PC-3 (cell line): ENCODE measurements around the gene TRIM65. TPM values are rescaled to one million over a fixed set of nuclear protein-coding genes. Genes with fewer than 3 reads are reported as not detected.

ENCODE experiments used
- ATAC-seq: fragments of 200-7000 bp; cut with Tn5 transposase; 2 replicates; pipeline ENCODE4 v1.9.1; 2020; ENCODE audit warnings: mild to moderate bottlenecking, moderate library complexity
- BruUV-seq: library from RNA; stranded (reverse); fragments of 400-500 nt; replicated peaks from 2 replicates; lab custom pipeline; 2021; lab: Mats Ljungman, UMichigan
- CTCF ChIA-PET: fragments of 300-600 bp; sonication (Branson Sonifier 250); formaldehyde crosslinking; loops from one replicate; lab custom pipeline; 2022; ENCODE audit warnings: antibody characterized with exemption; lab: Charles Lee
- POLR2A ChIA-PET: fragments of 300-600 bp; sonication (Branson Sonifier 250); formaldehyde crosslinking; loops from one replicate; lab custom pipeline; 2022; ENCODE audit warnings: antibody characterized with exemption; ENCODE audit not compliant: unreplicated experiment; lab: Charles Lee
- DNase-seq: peaks from one replicate; pipeline ENCODE4 v3.0.0-alpha.2; 2015
- H2AFZ ChIP-seq: fragments of 300-600 bp; sonication (generic); 2 replicates; pipeline ENCODE4 v1.6.0; 2016; ENCODE audit warnings: antibody characterized with exemption, low read length
- H3F3A ChIP-seq: fragments of 300-600 bp; sonication (generic); one replicate; pipeline ENCODE4 v1.6.0; 2017; ENCODE audit warnings: antibody characterized with exemption, low read length, control low read depth, mild to moderate bottlenecking; ENCODE audit not compliant: unreplicated experiment
- H3K27ac ChIP-seq: fragments of 300-600 bp; sonication (generic); 2 replicates; pipeline ENCODE4 v1.5.1; 2016; ENCODE audit warnings: mild to moderate bottlenecking, low read length
- H3K27me3 ChIP-seq: fragments of 300-600 bp; sonication (generic); 2 replicates; pipeline ENCODE4 v1.6.1; 2016; ENCODE audit warnings: low read length, mixed read lengths
- H3K36me3 ChIP-seq: fragments of 300-600 bp; sonication (generic); 2 replicates; pipeline ENCODE4 v1.6.1; 2016; ENCODE audit warnings: low read depth, mixed run types, low read length, mixed read lengths
- H3K4me1 ChIP-seq: fragments of 300-600 bp; sonication (generic); 2 replicates; pipeline ENCODE4 v1.5.1; 2016; ENCODE audit warnings: low read length; ENCODE audit not compliant: insufficient read depth
- H3K4me2 ChIP-seq: fragments of 300-600 bp; sonication (generic); 2 replicates; pipeline ENCODE4 v1.6.0; 2016; ENCODE audit warnings: low read length
- H3K4me3 ChIP-seq: fragments of 300-600 bp; sonication (generic); 2 replicates; pipeline ENCODE4 v1.5.1; 2016; ENCODE audit warnings: mild to moderate bottlenecking, low read length, mixed read lengths
- H3K79me2 ChIP-seq: fragments of 300-600 bp; sonication (generic); 2 replicates; pipeline ENCODE4 v1.6.1; 2017; ENCODE audit warnings: low read length, mixed read lengths
- H3K9ac ChIP-seq: fragments of 300-600 bp; sonication (generic); 2 replicates; pipeline ENCODE4 v1.6.0; 2016; ENCODE audit warnings: mild to moderate bottlenecking, low read length
- H3K9me2 ChIP-seq: fragments of 300-600 bp; sonication (generic); replicated peaks from 2 replicates; pipeline ENCODE4 v1.6.1; 2016; ENCODE audit warnings: mixed run types, low read length, mixed read lengths
- H3K9me3 ChIP-seq: fragments of 300-600 bp; sonication (generic); 2 replicates; pipeline ENCODE4 v1.6.1; 2016; ENCODE audit warnings: low read length, mixed read lengths
- H4K20me1 ChIP-seq: fragments of 300-600 bp; sonication (generic); 2 replicates; pipeline ENCODE4 v1.6.1; 2016; ENCODE audit warnings: low read length, mixed read lengths
- EZH2 ChIP-seq: fragments of 300-600 bp; sonication (generic); IDR thresholded peaks from one replicate; pipeline ENCODE4 v1.6.1; 2017; ENCODE audit warnings: antibody characterized with exemption, mild to moderate bottlenecking, low read length; ENCODE audit not compliant: unreplicated experiment
- intact Hi-C: fragments of 100-400 bp; cut with micrococcal nuclease; formaldehyde crosslinking; loops from 2 replicates; pipeline ENCODE4 v1.9.0; 2023
- total RNA-seq: library from RNA; depleted of rRNA; stranded (reverse); fragments of >200 nt; gene quantifications from 2 replicates; pipeline ENCODE4 v1.2.3, GENCODE V29; 2014; rRNA removed

Gene TRIM65
- total RNA-seq, 1 experiment from 2014 or later, result 32.3 TPM

DNA sequence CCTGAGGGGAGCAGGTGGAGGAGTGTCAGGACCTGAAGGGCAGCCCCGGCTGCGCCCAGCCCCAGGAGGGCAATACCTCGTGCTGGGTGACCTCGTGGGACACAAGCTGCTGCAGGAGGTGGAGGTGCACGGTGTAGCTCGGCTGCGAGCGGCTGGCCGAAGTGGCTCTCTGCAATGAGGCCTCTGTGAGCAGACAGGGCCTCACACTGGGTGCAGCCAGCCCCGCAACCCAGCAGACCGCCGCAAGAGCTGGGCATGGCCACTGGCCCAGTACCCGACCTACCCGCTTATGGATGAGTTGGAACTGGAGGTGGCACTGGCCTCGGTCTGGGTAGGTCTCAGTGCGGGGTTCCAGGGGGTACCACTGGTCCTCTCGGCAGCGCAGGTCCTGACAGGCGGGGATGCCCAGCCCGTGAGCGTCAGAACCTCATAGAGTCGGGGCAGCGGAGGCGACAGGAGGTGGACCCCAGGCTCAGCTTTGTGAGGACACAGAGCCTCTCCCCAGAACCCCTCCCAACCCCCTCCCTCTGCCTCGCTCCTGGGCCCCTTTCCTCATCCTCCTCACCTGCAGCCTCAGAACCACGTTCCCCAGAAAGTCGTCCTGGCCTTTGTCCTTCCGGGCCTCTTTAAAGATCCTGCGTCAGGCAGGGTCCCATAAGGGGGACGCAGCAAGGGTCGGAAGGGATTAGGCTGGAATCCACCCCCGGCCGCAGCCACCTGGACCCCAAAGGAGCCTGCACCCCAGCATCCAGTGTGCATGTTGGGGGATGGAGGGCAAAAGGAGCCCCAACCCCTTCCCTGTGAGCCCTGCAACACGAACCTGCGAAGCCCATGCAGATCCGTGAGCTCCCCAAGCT lies 56.6 kb downstream of the TRIM65 start:
- H3K27ac ChIP-seq, result no peak overlapping the region

More for the DNA sequence above, 56.6 kb downstream of the TRIM65 start:
- Histone ChIP-seq H3K4me3 (no peak overlapping the region), H3K9me3 (no peaks in the 10 kb centered on the region), H3K79me2 (peaks cover 7% of the 10 kb centered on the region; the same call in 1 of the 2 replicates), H4K20me1 (no peaks in the 10 kb centered on the region), H3K27me3 (no peaks in the 10 kb centered on the region), H3K4me1 (peaks cover 19% of the 10 kb centered on the region), H3K9me2 (no peaks in the 10 kb centered on the region), H3K36me3 (no peaks in the 10 kb centered on the region; the same call in 1 of the 2 replicates), H2AFZ (no peak overlapping the region), H3K9ac (no peak overlapping the region), H3K4me2 (no peak overlapping the region), H3F3A (no peaks in the 10 kb centered on the region)
- no TSS peak for BruUV-seq
- POLR2A ChIA-PET, result no interaction called here
- DNase-seq (no peak), ATAC-seq (no peak)
- no peak for TF ChIP-seq EZH2
- CTCF ChIA-PET, result interaction anchor here (0.7 kb wide), 2 partner anchors 36 to 37 kb away, joined by 3 to 6 read pairs; no protein-coding TSS in a partner anchor
- intact Hi-C loops, result no loop called here

Other genes starting within 250 kb of the TRIM65 start
- 54.2 and 97.7 TPM in 2 replicates for gene RECQL5, start 229.8 kb downstream of the TRIM65 start, total RNA-seq
- 97.8 and 115 TPM in 2 replicates for gene SAP30BP, start 229.6 kb downstream of the TRIM65 start, total RNA-seq
- gene ITGB4, start 175.5 kb downstream of the TRIM65 start, total RNA-seq, result 273 and 362 TPM in 2 replicates
- 64.9 and 75.0 TPM in 2 replicates for gene GALK1, start 131.8 kb downstream of the TRIM65 start, total RNA-seq
- gene UNK, start 112.1 kb downstream of the TRIM65 start, total RNA-seq, result 21.8 and 22.9 TPM in 2 replicates
- 43.9 and 53.8 TPM in 2 replicates for gene UNC13D, start 52.5 kb downstream of the TRIM65 start, total RNA-seq
- 49.7 and 51.8 TPM in 2 replicates for gene WBP2, start 41.6 kb downstream of the TRIM65 start, total RNA-seq
- 73.7 and 109 TPM in 2 replicates for gene TRIM47, start 18.4 kb downstream of the TRIM65 start, total RNA-seq
- 74.5 and 124 TPM in 2 replicates for gene MRPL38, start 7.9 kb upstream of the TRIM65 start, total RNA-seq
- 35.3 and 39.2 TPM in 2 replicates for gene FBF1, start 44.1 kb upstream of the TRIM65 start, total RNA-seq
- gene ACOX1, start 82.2 kb upstream of the TRIM65 start, total RNA-seq, result 63.2 and 74.9 TPM in 2 replicates
- 58.3 and 62.4 TPM in 2 replicates for gene TEN1, start 82.3 kb upstream of the TRIM65 start, total RNA-seq
- 4.3 and 8.5 TPM in 2 replicates for gene CDK3, start 103.9 kb upstream of the TRIM65 start, total RNA-seq
- gene EVPL, start 130.4 kb upstream of the TRIM65 start, total RNA-seq, result 38.8 and 48.3 TPM in 2 replicates
- gene SRP68, start 175.6 kb upstream of the TRIM65 start, total RNA-seq, result 60.8 and 71.4 TPM in 2 replicates
- gene GALR2, start 177.8 kb upstream of the TRIM65 start, total RNA-seq, result 0.69 and 2.2 TPM in 2 replicates
- 0.11 TPM in 1 of 2 replicates, not detected in the other for gene ZACN, start 182.2 kb upstream of the TRIM65 start, total RNA-seq
- gene EXOC7, start 206.8 kb upstream of the TRIM65 start, total RNA-seq, result 153 and 173 TPM in 2 replicates
- 0.26 and 0.69 TPM in 2 replicates for gene FOXJ1, start 244.3 kb upstream of the TRIM65 start, total RNA-seq